Fibroblast of lung (primary cell): ENCODE data around the gene DNAJC18. TPM values are rescaled to one million over a fixed set of nuclear protein-coding genes. Genes with fewer than 3 reads are reported as not detected.

Source experiments
- DNase-seq, 2 donors: peaks; one replicate each; pipeline versions ENCODE4 v3.0.0 to v3.0.0-alpha.2; 2010; ENCODE audit warnings: low read depth in 2 of 2
- H2AFZ ChIP-seq: 2 replicates; pipeline ENCODE4 v1.5.1; 2012; ENCODE audit warnings: low read length, control low read depth, inconsistent platforms
- H3K27ac ChIP-seq: 2 replicates; pipeline ENCODE4 v1.5.1; 2011; ENCODE audit warnings: low read length, control low read depth; ENCODE audit not compliant: insufficient read depth
- H3K27me3 ChIP-seq: 2 replicates; pipeline ENCODE4 v1.5.1; 2011; ENCODE audit warnings: mild to moderate bottlenecking, low read length; ENCODE audit not compliant: control insufficient read depth, insufficient read depth
- H3K36me3 ChIP-seq: 2 replicates; pipeline ENCODE4 v1.5.1; 2011; ENCODE audit warnings: low read length; ENCODE audit not compliant: control insufficient read depth, insufficient read depth
- H3K4me1 ChIP-seq: 2 replicates; pipeline ENCODE4 v1.5.1; 2011; ENCODE audit warnings: low read length; ENCODE audit not compliant: control insufficient read depth, insufficient read depth; ENCODE audit errors: extremely low read depth
- H3K4me2 ChIP-seq: 2 replicates; pipeline ENCODE4 v1.5.1; 2011; ENCODE audit warnings: low read length, control low read depth; ENCODE audit not compliant: insufficient read depth; ENCODE audit errors: extremely low read depth
- H3K4me3 ChIP-seq, 4 experiments: fragments of 200-600 bp in 1 of 4; sonication (generic) in 1 of 4; replicated peaks in 1 of 4; 2 replicates each; pipeline ENCODE4 v1.5.1; 2011 to 2016; ENCODE audit warnings: low read length in 4 of 4, low read depth in 3 of 4, mild to moderate bottlenecking in 3 of 4, control low read depth in 2 of 4, inconsistent platforms in 1 of 4, mixed read lengths in 1 of 4; ENCODE audit not compliant: insufficient read depth in 1 of 4; ENCODE audit errors: control extremely low read depth in 1 of 4
- H3K79me2 ChIP-seq: 2 replicates; pipeline ENCODE4 v1.5.1; 2012; ENCODE audit warnings: mild to moderate bottlenecking, low read length, inconsistent platforms; ENCODE audit not compliant: control insufficient read depth, insufficient read depth
- H3K9ac ChIP-seq: 2 replicates; pipeline ENCODE4 v1.5.1; 2011; ENCODE audit warnings: mild to moderate bottlenecking, low read length, control low read depth; ENCODE audit not compliant: insufficient read depth
- H3K9me3 ChIP-seq: 2 replicates; pipeline ENCODE4 v1.5.1; 2012; ENCODE audit warnings: low read depth, low read length; ENCODE audit not compliant: control insufficient read depth, insufficient read depth
- H4K20me1 ChIP-seq: 2 replicates; pipeline ENCODE4 v1.5.1; 2011; ENCODE audit warnings: low read length; ENCODE audit not compliant: control insufficient read depth, insufficient read depth; ENCODE audit errors: extremely low read depth
- EZH2 ChIP-seq: IDR thresholded peaks from 2 replicates; pipeline ENCODE4 v1.5.1; 2012; ENCODE audit warnings: low read length, control low read depth, mild to moderate bottlenecking; ENCODE audit errors: missing control alignments
- polyA plus RNA-seq, 2 donors: library from polyadenylated mRNA; depleted of rRNA in 1 of 2; stranded (reverse) in 1 of 2; unstranded in 1 of 2; fragments of >200 nt; gene quantifications; 2 replicates each; pipeline ENCODE4 v1.2.1, GENCODE V29; 2011 to 2012; ENCODE audit warnings: missing spikeins in 1 of 2
- total RNA-seq: library from RNA; depleted of rRNA; stranded (reverse); fragments of >200 nt; gene quantifications from 2 replicates; pipeline ENCODE4 v1.2.1, GENCODE V29; 2014
- TF ChIP-seq, protein P1 (sequence below), 2 donors: IDR thresholded peaks in 1 of 2; conservative IDR thresholded peaks in 1 of 2; 1 replicate in 1 of 2; 2 replicates in 1 of 2; pipeline ENCODE4 v1.5.1; 2011 to 2012; ENCODE audit warnings: low read length in 2 of 2, control low read depth in 1 of 2, inconsistent platforms in 1 of 2, low read depth in 1 of 2, mild to moderate bottlenecking in 1 of 2

The DNAJC18 gene
- total and polyA plus RNA-seq, 2 donors (not counting 1 experiment from before 2014, with no cell fraction given), result 12.6 to 14.6 TPM

DNA sequence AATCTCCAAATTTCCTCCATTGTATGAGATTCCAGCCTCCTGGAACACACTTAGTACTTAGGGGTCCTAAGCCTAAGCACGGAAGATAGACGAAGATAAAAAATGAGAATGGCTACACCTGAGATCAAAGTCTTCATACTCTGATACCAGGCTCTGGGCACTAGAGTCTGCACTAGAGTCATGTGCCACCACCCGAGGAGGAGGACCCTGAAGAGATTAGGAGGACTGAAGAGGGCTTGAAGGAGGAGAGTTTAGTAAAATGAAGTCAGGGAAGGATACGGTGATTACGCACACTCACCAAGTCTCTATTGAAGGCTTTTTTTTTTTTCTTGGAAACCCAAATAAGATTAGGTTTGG is 34.9 kb downstream of the DNAJC18 start:
- H2AFZ ChIP-seq, result peak overlapping the region; percentile 98
- H3K27me3 ChIP-seq, result no peaks in the 10 kb centered on the region
- H3K4me2 ChIP-seq, result peak overlapping the region; percentile 82
- H3K4me1 ChIP-seq, result peaks cover 6% of the 10 kb centered on the region
- no peak for DNase-seq
- H3K36me3 ChIP-seq, result no peaks in the 10 kb centered on the region
- peak overlapping the region; percentile 20 to 56 (median 33) for H3K4me3 ChIP-seq
- TF ChIP-seq EZH2, result no peak
- TF ChIP-seq, protein P1, sequence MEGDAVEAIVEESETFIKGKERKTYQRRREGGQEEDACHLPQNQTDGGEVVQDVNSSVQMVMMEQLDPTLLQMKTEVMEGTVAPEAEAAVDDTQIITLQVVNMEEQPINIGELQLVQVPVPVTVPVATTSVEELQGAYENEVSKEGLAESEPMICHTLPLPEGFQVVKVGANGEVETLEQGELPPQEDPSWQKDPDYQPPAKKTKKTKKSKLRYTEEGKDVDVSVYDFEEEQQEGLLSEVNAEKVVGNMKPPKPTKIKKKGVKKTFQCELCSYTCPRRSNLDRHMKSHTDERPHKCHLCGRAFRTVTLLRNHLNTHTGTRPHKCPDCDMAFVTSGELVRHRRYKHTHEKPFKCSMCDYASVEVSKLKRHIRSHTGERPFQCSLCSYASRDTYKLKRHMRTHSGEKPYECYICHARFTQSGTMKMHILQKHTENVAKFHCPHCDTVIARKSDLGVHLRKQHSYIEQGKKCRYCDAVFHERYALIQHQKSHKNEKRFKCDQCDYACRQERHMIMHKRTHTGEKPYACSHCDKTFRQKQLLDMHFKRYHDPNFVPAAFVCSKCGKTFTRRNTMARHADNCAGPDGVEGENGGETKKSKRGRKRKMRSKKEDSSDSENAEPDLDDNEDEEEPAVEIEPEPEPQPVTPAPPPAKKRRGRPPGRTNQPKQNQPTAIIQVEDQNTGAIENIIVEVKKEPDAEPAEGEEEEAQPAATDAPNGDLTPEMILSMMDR (conservative IDR thresholded peaks at IDR 0.05 in 1 of 2, IDR thresholded peaks at IDR 0.05 in 1 of 2; ENCODE audit: low read depth in 1 of 2, low read length in 2 of 2), result no peak
- H3K9me3 ChIP-seq, result no peaks in the 10 kb centered on the region
- peak overlapping the region; percentile 98 for H3K27ac ChIP-seq
- H3K79me2 ChIP-seq, result no peaks in the 10 kb centered on the region
- peak overlapping the region; percentile 66 for H3K9ac ChIP-seq
- H4K20me1 ChIP-seq, result no peaks in the 10 kb centered on the region

DNA sequence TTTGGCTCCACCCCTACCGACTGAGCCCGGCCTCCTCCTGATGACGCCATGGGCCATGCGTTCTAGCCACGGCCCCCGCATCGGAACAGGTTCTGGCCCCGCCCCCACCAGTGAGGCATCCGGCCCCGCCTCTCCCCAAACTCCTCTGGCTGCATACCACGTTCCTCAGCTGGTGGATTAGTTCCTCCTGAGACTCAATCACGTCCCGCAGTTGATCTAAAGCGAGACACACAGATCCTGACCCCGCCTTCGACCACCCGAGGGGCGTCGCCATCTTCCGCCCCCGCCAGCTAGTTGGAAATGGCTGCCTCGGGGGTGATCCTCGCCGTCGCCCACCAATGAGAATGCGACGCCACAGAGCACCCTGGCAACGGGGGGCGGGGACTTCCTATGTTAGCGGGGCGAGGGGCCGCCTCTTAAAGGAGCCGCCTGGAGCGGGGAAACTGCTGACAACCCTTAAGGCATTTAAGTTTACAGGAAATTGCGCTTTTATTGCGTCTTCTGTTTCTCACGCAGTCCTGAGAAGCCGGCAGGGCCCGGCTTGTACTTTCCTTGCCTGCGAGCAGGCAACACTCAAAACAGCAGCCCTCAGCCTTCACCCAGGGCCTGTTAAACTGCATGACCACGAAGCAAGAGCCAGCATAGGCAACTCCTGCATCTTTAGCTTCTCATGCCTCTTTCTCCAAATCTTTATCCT is 35.4 kb downstream of the DNAJC18 start, which contains the start of gene SPATA24:
Gene SPATA24, minus strand, starts transcription at position 303 of the 697 bp plus-strand sequence. Its CDS starts 29 bp downstream, at position 274.
- Histone ChIP-seq H4K20me1 (no peaks in the 10 kb centered on the region), H3K27me3 (no peaks in the 10 kb centered on the region), H3K79me2 (no peaks in the 10 kb centered on the region), H2AFZ (peak within 1 kb of the TSS; percentile 98), H3K4me1 (peaks cover 6% of the 10 kb centered on the region), H3K36me3 (no peaks in the 10 kb centered on the region), H3K4me2 (peak within 1 kb of the TSS; percentile 99), H3K4me3 (peak within 1 kb of the TSS; percentile 56 to 79 (median 68)), H3K9me3 (no peaks in the 10 kb centered on the region), H3K9ac (peak within 1 kb of the TSS; percentile 87), H3K27ac (peak within 1 kb of the TSS; percentile 98)
- peak; percentile 96 for DNase-seq
- TF ChIP-seq, protein P1 (conservative IDR thresholded peaks at IDR 0.05 in 1 of 2, IDR thresholded peaks at IDR 0.05 in 1 of 2; ENCODE audit: low read depth in 1 of 2, low read length in 2 of 2), result no peak
- no peak for TF ChIP-seq EZH2

DNA sequence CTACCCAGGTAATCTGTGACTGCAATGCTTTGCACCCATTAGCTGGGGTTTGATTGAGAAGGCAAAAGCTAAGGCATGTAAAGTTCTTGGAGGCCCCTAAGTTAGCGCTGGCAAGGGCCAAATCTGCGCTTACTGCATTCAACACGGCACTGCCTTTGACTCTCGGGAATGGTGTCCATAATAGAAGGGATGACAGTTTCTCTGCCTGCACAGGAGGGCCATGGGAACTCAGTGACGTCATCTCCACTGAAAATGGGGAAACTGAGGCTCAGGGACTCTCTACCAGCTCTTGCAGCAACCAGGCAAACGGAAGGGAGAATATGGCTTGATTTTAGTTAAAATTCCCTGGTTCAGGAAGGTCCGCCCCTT is 35.9 kb downstream of the DNAJC18 start:
- no peaks in the 10 kb centered on the region for H3K9me3 ChIP-seq
- H3K27me3 ChIP-seq, result no peaks in the 10 kb centered on the region
- no peaks in the 10 kb centered on the region for H3K79me2 ChIP-seq
- peak overlapping the region; percentile 87 for H3K9ac ChIP-seq
- H3K4me3 ChIP-seq, result peak overlapping the region; percentile 56 to 79 (median 68)
- H3K27ac ChIP-seq, result peak overlapping the region; percentile 98
- peak overlapping the region; percentile 91 for H2AFZ ChIP-seq
- no peak for DNase-seq
- no peaks in the 10 kb centered on the region for H3K36me3 ChIP-seq
- H3K4me1 ChIP-seq, result peaks cover 6% of the 10 kb centered on the region
- H4K20me1 ChIP-seq, result no peaks in the 10 kb centered on the region
- peak overlapping the region; percentile 99 for H3K4me2 ChIP-seq
- TF ChIP-seq, protein P1 (conservative IDR thresholded peaks at IDR 0.05 in 1 of 2, IDR thresholded peaks at IDR 0.05 in 1 of 2; ENCODE audit: low read depth in 1 of 2, low read length in 2 of 2), result no peak
